Fibroblast of mammary gland (primary cell): Measurements from ENCODE around the gene PAEP.

Source experiments
- DNase-seq: peaks from one replicate; pipeline ENCODE4 v3.0.0-alpha.2; 2010; ENCODE audit warnings: low read depth
- H3K4me3 ChIP-seq: 2 replicates; pipeline ENCODE4 v1.5.1; 2011; ENCODE audit warnings: low read depth, mild to moderate bottlenecking, low read length, moderate library complexity; ENCODE audit not compliant: control insufficient read depth
- CTCF ChIP-seq: conservative IDR thresholded peaks from 2 replicates; pipeline ENCODE4 v1.5.1; 2011; ENCODE audit warnings: low read depth, low read length, inconsistent platforms; ENCODE audit not compliant: control insufficient read depth, insufficient read depth

PAEP gene

GRCh38 chr9:135613946-135614805 is 52.6 kb downstream of the PAEP start:
- DNase-seq: no peak
- H3K4me3 ChIP-seq: no peak overlapping the region
- no peak for TF ChIP-seq CTCF

GRCh38 chr9:135614821-135615665 is 53.5 kb downstream of the PAEP start:
- H3K4me3 ChIP-seq: no peak overlapping the region
- TF ChIP-seq CTCF: no peak
- DNase-seq: no peak

- H3K4me3 ChIP-seq: no peak overlapping the region
- TF ChIP-seq CTCF: no peak
- no peak for DNase-seq
These were observed 54.4 kb downstream of the PAEP start for GRCh38 chr9:135615666-135616618.
